HG03135 (cell line): ENCODE measurements around the gene NRXN3.
"Not testable (repeated sequence)": the region's sequence is repeated elsewhere in the genome, so short reads cannot be mapped to it uniquely, and the experiment has no call there.

Experiments used
- ATAC-seq: cut with Tn5 transposase; IDR thresholded peaks from one replicate; pipeline ENCODE4 v1.9.1; 2021; ENCODE audit warnings: mild to moderate bottlenecking, moderate library complexity; ENCODE audit not compliant: unreplicated experiment

NRXN3 gene

DNA sequence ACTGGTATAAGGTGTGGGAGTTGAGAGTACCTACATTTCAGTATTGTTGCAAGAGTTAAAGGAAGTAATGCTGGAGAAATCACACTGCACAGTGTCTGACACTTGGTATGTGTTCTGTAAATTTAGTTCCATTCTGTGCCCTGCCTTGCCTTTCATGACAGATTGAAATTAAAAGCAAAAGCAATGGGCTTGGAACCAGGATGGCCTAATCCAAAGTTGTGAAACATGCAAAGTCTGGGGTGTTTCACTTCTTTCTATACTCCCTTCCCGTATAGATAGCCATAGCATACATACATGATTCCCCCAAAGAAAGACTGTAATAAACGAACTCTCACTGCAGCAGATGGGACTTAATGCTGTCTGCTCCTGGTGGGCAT is 281.1 kb downstream of the NRXN3 start:
- no peak for ATAC-seq

DNA sequence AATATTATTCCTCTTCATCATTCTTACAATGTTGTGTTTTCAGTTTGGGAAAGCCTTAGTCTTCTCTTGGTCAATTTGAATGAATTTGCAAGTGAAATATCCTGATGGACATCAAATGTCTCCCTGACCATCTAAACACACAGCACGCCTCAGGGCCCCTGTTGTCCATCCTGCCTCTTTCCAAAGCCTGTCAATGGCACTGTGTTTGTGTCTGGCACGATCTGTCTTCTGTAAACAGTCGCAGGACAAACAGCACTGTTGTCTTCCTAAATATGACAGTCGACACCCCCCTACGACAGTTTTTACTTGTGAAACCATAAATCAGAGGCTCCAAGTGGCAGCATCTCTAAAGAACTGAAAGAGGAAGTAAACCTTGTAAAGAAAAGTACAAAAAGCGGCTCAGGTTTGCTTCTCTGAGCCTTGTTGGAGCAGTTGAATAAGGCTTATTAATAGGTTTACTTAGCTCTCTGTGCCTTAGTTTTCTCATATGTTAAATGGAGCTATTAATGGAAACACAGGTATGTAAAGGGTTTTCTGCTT is 285.8 kb downstream of the NRXN3 start:
- no peak for ATAC-seq

DNA sequence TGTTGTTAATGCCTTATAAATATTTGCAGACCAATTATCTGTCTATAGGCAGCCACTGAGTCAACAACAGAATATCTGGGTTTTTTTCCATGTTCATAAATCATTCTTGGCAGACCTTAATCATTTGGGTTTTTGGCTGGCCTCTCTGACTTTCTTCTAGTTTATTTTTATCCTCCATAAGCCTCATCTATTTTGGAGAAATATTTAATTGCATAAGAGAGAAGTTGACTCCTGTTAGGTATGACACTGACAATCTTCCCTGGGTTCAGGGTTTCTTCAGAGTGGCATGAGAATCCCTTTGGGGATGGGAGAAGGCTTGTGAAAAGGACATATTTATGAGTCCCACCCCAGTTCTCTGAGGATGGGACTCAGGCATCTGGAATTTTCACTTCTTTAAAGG is 299.8 kb downstream of the NRXN3 start:
- no peak for ATAC-seq

DNA sequence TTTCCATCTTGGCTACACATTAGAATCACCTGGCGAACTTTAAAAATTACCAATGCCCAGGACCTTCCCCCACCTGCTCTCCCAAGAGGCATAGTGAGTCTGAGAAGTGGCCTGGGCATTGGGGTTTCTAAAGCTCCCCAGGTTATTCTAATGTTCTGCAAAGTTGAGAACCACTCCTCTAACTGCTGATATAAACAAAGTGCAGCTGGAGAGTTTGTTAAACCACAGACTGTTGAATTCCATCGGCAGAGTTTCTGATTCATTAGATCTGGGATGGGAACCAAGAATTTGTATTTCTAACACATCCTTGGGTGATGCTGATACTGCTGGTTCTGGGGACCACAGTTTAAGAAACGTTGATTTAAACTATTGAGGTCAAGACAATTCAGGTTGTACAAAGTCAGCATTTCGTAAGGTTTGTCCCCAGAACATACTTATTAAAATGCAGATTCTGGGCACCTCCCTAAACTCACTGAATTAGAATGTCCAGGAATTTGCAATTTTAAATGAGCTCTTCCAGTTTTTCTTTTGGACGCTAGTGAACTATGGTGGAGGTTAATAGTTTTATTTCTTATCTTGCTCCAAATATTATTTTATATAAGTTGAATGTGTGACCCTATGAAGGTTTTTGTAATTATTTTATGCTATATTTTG is 309.1 kb downstream of the NRXN3 start:
- no peak for ATAC-seq

DNA sequence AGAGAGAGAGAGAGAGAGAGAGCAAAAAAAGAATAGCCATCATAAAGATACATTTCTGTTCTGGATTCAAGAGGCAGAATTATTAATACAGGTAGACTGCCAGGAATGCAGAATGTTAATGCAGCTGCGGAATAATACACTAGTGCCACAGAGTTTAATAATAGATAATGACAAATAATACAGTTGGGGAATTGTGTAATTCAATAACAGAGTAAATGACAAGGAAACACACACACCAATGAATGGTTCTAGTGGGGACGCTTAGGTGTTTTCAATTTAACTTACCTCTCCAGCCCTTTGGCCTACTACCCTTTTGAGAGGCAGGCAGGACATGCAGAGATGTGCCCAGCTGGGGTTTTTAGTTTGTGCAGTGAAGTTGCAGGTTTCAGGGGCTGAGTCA is 313.9 kb downstream of the NRXN3 start:
- no peak for ATAC-seq

DNA sequence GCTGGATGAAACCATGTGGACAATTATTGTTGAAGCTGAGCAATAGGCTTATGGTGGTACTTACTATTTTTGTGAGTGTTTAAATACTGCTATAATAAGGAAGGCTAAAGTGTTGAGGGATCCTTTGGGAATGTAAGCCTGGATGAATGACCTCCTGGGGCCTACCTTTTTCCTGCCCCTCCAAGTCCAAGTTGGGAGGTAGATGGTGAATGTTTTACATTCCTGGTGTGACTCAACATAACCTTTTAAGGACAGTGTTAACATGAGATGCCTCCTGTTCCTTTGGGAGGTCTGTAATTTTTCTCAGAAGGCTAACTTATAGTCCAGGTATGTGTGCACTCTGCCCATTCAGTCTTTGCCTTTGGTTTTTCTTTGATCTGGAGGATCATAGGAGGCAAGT is 315.9 kb downstream of the NRXN3 start:
- ATAC-seq, result no peak

DNA sequence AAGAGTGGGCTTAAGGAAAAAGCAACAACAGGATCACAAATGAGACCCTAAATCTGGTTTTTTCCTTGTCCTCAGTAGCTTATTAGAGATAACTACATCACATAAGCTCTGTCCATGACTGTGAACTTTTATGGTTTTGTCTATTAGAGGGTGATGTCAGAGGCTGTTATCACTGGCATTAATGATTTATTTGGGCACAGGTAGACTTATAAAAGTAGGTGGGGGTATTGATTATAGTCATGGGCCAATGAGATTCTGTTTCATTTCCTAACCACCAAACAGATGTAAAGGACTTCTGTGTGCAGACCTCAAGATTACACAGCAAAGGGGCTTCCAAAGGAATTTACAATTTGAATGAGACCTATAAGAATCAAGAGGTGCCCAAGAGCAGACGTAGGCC is 316.4 kb downstream of the NRXN3 start:
- ATAC-seq, result no peak

DNA sequence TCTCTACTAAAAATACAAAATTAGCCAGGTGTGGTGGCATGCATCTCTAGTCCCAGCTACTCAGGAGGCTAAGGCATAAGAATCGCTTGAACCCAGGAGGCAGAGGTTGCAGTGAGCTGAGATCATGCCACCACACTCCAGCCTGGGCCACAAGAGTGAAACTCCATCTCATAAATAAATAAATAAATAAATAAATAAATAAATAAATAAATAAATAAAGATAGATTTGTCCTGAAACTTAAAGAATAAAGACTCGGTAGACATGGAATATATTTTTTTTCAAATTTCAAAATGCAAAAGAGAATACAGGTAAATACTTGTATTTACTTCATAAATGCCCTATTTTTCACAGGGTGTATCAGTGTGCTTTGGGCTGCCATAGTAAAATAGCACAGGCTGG is 317.4 kb downstream of the NRXN3 start:
- not testable (repeated sequence) for ATAC-seq

DNA sequence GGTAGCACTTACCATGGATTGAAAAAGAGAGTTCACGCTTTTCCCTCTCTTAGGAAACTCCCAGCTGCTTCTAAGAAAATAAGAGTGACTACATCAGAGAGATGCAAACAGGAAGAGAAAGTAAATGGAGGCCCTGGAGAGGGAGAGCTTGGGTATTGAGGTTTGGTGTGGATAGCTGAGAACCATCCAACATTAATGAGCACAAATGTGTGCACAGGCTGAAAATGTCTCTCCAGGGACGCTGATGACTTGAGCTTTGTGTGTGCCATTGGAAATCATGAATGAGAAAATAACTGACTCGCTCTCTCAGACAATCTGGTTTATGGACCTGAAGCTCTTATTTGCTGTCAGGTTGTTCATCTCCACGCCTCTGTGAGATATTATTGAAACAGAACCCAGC is 318.8 kb downstream of the NRXN3 start:
- ATAC-seq, result no peak

DNA sequence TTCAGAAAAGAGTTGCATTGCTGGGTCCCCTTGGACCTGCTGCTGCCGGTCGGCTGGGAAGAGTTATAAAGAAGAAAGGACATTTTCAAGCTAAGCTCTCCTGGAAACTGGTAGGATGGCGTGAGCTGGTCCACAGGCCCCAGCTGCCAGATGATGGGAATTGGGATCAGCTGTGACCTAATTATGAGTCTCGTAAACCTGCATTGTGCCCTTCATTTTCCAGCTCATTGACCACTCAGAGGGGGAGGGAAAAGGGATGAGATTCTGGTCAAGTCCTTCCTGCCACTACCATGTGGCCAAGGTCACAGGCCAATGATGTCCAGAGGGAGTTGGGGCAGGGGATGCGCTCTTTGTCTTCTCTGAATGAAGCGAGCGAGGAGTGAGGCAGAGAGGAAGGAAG is 320.9 kb downstream of the NRXN3 start:
- ATAC-seq, result no peak

DNA sequence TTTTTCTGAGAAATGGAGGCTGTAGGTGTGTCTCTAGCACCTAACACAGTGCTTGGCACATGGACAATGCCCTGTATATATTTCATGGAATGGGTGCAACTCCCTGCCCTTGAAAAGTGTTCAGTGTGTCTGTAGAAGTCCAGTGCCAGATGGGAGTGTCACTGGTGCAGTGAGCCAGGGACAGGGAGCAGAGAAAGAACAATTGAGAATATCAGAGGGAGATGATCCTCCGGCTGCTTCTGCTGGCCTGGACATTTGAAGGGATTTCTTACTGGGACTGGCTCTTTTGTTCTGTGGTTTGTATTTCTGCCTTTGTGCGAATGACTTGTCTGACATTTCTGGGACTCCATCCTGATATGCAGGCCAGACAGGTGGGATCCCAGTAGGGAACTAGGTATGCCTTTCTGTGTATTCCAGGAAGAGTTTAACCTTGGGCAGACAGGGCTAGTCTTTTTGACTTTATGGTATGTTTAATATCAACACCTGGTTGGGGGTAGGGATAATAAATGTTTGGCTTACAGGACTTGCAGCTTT is 328.0 kb downstream of the NRXN3 start:
- ATAC-seq, result no peak

DNA sequence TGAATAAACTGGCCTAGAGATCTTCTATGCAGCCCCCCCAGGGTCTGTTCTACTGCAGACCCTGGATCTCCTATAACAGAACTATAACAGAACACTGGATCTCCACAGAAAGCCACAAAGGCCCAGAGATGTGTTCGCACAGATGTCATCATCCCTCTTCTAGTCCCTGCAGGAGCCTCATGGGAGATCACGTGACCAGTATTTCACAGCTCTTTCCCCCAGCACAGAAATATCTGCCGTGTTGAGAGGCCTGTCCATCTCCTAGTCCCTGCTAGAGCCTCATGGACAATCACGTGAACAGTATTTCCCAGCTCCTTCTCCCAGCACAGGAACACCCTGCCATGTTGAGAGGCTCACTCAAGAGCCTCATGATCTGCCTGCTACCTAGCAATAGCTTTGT is 331.7 kb downstream of the NRXN3 start:
- no peak for ATAC-seq

DNA sequence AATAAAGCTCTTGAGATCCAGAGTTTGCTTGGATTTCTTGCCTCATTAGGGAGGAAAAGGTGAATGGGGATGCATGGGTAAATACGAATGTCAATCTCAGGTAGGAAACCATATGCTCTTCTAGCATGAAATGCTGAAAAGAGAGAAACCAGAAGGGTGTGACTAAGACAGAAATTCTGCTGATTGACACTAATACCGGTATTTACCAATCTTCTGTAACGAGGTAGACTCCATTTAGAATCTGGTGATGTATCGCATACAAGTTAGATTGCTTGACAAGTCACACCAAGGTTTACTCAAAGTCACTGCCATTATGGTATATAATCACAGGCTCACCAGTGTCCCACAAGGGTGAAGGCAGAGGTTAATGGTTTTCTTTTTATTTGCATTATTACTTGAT is 337.9 kb downstream of the NRXN3 start:
- no peak for ATAC-seq

DNA sequence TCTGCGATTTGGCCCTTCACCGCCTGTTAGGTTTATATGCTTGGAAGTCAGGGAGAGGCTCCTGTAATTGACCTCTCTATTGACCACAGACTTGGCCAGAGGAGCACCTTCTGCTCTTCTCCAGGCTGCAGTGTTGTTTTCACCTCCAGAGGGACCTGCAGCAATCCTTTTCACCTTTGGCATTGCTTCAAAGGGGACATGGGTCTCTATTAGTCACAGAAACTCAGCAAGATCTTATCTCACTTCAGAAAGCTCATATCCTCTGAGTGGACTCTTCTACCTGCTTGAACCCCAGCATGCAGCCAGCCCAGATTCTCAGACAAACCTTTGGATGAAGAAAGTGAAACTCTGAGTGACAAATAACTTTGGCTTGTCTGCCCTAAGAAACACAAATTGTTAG is 339.3 kb downstream of the NRXN3 start:
- ATAC-seq, result no peak

DNA sequence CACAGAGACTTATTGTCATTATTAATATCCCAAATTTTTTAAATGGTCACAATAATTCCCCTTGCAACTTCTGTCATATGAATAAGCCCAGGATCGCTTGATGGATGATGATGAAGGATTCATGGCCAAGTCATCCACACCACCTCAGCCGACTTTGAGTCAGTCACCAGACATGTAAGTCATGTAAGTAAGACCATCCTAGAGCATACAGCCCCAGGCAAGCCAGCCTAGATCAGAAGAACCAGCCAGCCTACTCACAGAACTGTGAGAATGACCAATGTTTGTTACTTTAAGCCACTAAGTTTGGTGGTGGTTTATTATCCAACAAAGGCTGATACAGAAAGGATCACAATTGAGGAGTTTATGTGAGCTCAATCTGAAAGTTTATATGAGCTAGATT is 341.8 kb downstream of the NRXN3 start:
- ATAC-seq, result no peak

DNA sequence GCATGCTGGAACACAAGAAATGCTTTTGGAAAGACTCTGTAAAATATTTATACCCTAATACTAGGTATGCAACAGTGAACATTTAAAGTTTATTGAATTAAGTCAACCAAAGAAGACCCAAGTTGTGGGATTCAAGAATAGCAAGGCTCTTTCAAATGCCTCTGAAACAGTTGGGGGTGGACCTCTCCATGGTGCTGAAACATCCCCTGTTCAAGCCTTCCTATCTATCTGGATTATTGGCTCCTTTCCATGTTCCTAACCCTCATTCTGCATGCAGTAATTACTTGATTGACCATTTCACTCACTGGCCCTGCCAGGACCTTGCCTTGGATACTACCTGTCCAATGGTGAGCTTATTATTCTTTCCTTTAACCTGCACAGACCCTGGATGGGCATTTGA is 349.7 kb downstream of the NRXN3 start:
- ATAC-seq, result no peak

DNA sequence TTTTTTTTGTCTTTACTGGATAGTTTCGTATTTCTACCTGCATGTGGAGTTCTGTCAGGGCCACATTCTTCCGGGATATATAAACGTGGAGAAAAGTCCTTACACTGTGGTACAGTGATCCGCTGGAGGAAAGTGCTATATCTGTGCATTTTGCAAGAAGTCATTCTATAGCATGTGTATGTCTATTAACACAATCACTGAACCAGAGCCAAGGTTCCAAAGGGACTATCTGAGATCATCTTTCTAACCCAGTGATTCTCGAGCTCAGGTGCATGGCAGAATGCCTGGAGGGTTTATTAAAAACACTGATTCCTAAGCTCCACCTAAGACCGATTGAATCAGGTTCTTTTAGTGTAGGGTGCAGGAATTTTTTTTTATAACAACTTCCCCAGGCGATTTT is 354.0 kb downstream of the NRXN3 start:
- ATAC-seq, result no peak

DNA sequence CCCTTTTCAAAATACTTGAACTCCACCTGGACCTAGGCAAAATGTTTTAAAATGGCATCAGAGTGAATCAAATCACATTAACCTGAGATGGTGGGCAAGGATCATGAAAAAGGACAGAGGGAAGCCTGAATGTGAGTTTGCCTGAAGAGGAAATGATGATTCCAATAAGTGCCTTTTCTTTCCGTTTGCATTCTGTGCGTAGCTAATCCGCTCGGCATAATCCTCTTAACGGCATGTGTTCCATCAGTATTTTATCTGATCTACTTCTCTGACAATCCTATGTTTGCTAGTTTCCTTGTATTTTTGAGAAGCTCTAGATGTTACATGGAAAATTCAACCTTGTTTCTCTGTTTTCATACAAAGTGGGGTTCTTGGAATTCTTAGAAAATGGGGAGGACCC is 354.6 kb downstream of the NRXN3 start:
- ATAC-seq, result no peak

DNA sequence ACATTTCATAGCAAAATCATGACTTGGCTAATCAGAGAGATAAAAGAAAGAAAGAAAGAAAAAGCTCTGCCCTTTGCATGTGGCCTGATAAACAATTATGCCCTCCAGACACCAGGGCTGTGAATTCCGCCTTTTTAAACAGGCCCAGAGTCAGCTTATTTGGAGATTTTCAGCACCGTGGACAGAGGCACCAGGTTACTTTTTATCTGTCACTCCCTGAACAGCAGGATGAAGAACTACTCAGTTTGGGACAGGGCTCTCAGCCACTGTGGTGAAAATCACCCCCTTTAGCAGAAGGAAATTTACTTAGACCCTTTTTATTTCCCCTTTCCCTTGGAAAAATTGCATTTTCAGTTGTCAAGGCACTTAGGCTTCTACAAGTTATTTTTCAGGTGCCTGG is 359.9 kb downstream of the NRXN3 start:
- ATAC-seq, result no peak

DNA sequence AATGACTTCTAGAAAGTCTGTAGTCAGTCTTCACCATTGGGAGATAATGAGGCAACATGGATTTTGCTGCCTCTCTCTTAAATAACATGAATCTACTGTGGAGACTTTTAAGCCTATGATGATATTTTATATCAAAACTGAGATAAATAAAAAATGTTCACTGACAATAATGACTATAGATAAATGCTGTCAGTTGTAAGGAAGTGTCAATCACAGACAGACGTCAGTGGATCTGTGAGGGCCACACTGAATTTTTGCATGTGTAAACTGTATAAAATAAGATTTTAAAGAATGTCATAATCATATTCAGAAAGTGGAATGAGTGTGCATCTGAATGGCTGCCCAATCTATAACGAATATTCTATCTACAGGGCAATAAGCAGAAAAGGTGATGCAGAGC is 364.0 kb downstream of the NRXN3 start:
- no peak for ATAC-seq

DNA sequence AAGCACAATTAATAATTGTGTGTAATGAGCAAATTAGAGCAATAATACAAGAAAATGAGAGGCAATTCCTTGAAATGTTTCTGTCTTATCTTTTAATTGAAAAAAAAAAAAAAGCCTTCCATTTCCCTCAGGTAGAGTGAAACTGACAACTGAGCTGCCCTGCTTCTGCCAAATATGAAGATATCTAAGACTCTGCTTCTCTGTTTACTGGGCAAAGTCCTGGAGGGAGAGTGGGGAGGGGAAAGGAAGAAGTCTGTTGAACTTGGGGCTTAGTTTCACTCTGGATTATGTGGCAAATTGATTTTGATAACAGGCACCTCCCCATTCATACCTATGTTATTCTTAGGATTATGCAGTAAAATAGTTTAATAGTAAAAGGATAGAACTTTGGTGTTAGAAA is 364.9 kb downstream of the NRXN3 start:
- no peak for ATAC-seq

DNA sequence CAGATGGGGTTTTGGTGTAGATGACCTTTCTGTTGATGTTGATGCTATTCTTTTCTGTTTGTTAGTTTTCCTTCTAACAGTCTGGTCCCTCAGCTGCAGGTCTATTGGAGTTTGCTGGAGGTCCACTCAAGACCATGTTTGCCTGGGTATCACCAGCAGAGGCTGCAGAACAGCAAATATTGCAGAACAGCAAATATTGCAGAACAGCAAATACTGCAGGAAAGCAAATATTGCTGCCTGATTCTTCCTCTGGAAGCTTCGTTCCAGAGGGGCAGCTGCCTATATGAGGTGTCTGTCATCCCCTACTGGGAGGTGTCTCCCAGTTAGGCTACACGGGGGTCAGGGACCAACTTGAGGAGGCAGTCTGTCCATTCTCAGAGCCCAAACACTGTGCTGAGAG is 371.6 kb downstream of the NRXN3 start:
- not testable (repeated sequence) for ATAC-seq

DNA sequence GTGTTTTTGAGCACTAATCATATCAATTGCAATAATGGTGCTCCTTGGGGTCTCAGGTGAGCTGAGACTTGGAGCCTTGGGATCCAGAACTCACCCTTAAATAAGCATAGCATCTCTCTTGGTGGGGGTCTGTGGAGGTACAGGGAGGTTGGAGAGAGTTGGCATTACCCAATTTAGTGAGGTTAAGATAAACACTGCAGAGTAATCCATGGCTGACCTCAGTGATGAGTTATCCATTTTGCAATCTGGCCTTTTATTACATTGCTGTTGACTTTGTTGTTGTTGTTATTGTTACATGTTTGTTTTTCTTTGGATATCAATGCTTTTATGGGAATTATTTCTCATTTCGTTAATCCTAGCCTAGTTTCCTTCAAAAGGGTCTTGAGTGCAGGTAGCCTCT is 373.3 kb downstream of the NRXN3 start:
- ATAC-seq, result no peak
